RWPE2 (cell line): ENCODE measurements around the gene CDC42EP5.

Experiments used
- ATAC-seq: fragments of 200-7000 bp; cut with Tn5 transposase; 3 replicates; pipeline ENCODE4 v1.9.1; 2021; ENCODE audit warnings: low read depth
- DNase-seq: peaks from one replicate; pipeline ENCODE4 v3.0.0-alpha.2; 2020; ENCODE audit warnings: low spot score
- H3K27ac ChIP-seq: fragments of 450-650 bp; 2 replicates; pipeline ENCODE4 v1.5.1; 2017; ENCODE audit warnings: mild to moderate bottlenecking; ENCODE audit not compliant: poor library complexity, severe bottlenecking
- H3K27me3 ChIP-seq: fragments of 250-450 bp; sonication (Bioruptor Pico); 2 replicates; pipeline ENCODE4 v1.5.1; 2021; ENCODE audit warnings: mild to moderate bottlenecking, moderate library complexity; ENCODE audit not compliant: insufficient read depth, poor library complexity, severe bottlenecking
- H3K36me3 ChIP-seq: fragments of 250-450 bp; sonication (Bioruptor Pico); 2 replicates; pipeline ENCODE4 v1.5.1; 2020; ENCODE audit warnings: low read depth, mild to moderate bottlenecking, moderate library complexity
- H3K4me1 ChIP-seq: fragments of 250-450 bp; sonication (Bioruptor Pico); 2 replicates; pipeline ENCODE4 v1.5.1; 2021; ENCODE audit warnings: mild to moderate bottlenecking, moderate library complexity; ENCODE audit not compliant: insufficient read depth, poor library complexity, severe bottlenecking
- H3K4me3 ChIP-seq: fragments of 250-450 bp; sonication (Bioruptor Pico); 2 replicates; pipeline ENCODE4 v1.5.1; 2021; ENCODE audit warnings: mild to moderate bottlenecking, moderate library complexity; ENCODE audit not compliant: severe bottlenecking
- H3K9me3 ChIP-seq: fragments of 250-450 bp; sonication (Bioruptor Pico); 2 replicates; pipeline ENCODE4 v1.5.1; 2021; ENCODE audit warnings: mild to moderate bottlenecking, moderate library complexity; ENCODE audit not compliant: severe bottlenecking
- CTCF ChIP-seq: fragments of 450-650 bp; IDR thresholded peaks from one replicate; pipeline ENCODE4 v1.5.1; 2017; ENCODE audit warnings: mild to moderate bottlenecking, moderate library complexity; ENCODE audit not compliant: poor library complexity, severe bottlenecking

Gene CDC42EP5

GRCh38 chr19:54436628-54437252 is 36.4 kb downstream of the CDC42EP5 start:
- Histone ChIP-seq H3K27me3 (no peaks in the 10 kb centered on the region), H3K9me3 (no peaks in the 10 kb centered on the region), H3K4me3 (no peak overlapping the region), H3K27ac (no peak overlapping the region), H3K36me3 (peaks cover 15% of the 10 kb centered on the region), H3K4me1 (peaks cover 9% of the 10 kb centered on the region)
- DNase-seq = no peak
- ATAC-seq = no peak
- no peak for TF ChIP-seq CTCF

GRCh38 chr19:54436031-54436523 is 37.0 kb downstream of the CDC42EP5 start:
- ATAC-seq = no peak
- Histone ChIP-seq H3K4me3 (no peak overlapping the region), H3K27me3 (no peaks in the 10 kb centered on the region), H3K36me3 (peaks cover 14% of the 10 kb centered on the region), H3K9me3 (no peaks in the 10 kb centered on the region), H3K27ac (no peak overlapping the region), H3K4me1 (peaks cover 15% of the 10 kb centered on the region)
- TF ChIP-seq CTCF = no peak
- DNase-seq = no peak

GRCh38 chr19:54435551-54436016 is 37.5 kb downstream of the CDC42EP5 start:
- peaks cover 17% of the 10 kb centered on the region for H3K4me1 ChIP-seq
- TF ChIP-seq CTCF = no peak
- H3K36me3 ChIP-seq = peaks cover 10% of the 10 kb centered on the region
- no peak overlapping the region for H3K27ac ChIP-seq
- ATAC-seq = no peak
- no peak for DNase-seq
- H3K9me3 ChIP-seq = no peaks in the 10 kb centered on the region
- no peak overlapping the region for H3K4me3 ChIP-seq
- H3K27me3 ChIP-seq = no peaks in the 10 kb centered on the region

- no peak overlapping the region for H3K27ac ChIP-seq
- no peak for ATAC-seq
- H3K27me3 ChIP-seq = no peaks in the 10 kb centered on the region
- DNase-seq = no peak
- 0 out of 2 replicates have a peak, but pooled peaks cover 8% of the 10 kb centered on the region for H3K36me3 ChIP-seq
- peaks cover 17% of the 10 kb centered on the region for H3K4me1 ChIP-seq
- no peak overlapping the region for H3K4me3 ChIP-seq
- H3K9me3 ChIP-seq = no peaks in the 10 kb centered on the region
- TF ChIP-seq CTCF = no peak
Observed at GRCh38 chr19:54434873-54435214, 38.3 kb downstream of the CDC42EP5 start.
